H9 (cell line): Measurements from ENCODE around the gene TMEM181. TPM values are rescaled to one million over a fixed set of nuclear protein-coding genes. Genes with fewer than 3 reads are reported as not detected.

Source experiments
- DNase-seq: peaks from one replicate; pipeline ENCODE4 v3.0.0-alpha.2; 2017
- H2AFZ ChIP-seq: one replicate; pipeline ENCODE4 v1.6.1; 2013; ENCODE audit warnings: mild to moderate bottlenecking, low read length, control low read depth, moderate library complexity
- H2AK5ac ChIP-seq: 2 replicates; pipeline ENCODE4 v1.6.1; 2013; ENCODE audit warnings: low read length, control low read depth, mixed read lengths; ENCODE audit not compliant: insufficient read length
- H2BK120ac ChIP-seq: one replicate; pipeline ENCODE4 v1.6.1; 2013; ENCODE audit warnings: low read depth, mild to moderate bottlenecking, low read length, control low read depth, inconsistent platforms; ENCODE audit not compliant: poor library complexity, severe bottlenecking
- H2BK12ac ChIP-seq: 2 replicates; pipeline ENCODE4 v1.6.1; 2013; ENCODE audit warnings: low read length, control low read depth, mixed read lengths, low read depth; ENCODE audit not compliant: insufficient read length
- H2BK15ac ChIP-seq: 2 replicates; pipeline ENCODE4 v1.6.1; 2013; ENCODE audit warnings: low read depth, low read length, control low read depth
- H2BK20ac ChIP-seq: one replicate; pipeline ENCODE4 v1.6.1; 2013; ENCODE audit warnings: low read depth, mild to moderate bottlenecking, low read length, control low read depth, inconsistent platforms; ENCODE audit not compliant: poor library complexity, severe bottlenecking
- H2BK5ac ChIP-seq: 2 replicates; pipeline ENCODE4 v1.6.1; 2013; ENCODE audit warnings: low read length, control low read depth, mixed read lengths; ENCODE audit not compliant: insufficient read length
- H3K14ac ChIP-seq: 2 replicates; pipeline ENCODE4 v1.6.1; 2013; ENCODE audit warnings: low read length, control low read depth; ENCODE audit not compliant: insufficient read depth
- H3K18ac ChIP-seq: 2 replicates; pipeline ENCODE4 v1.6.1; 2013; ENCODE audit warnings: low read depth, mild to moderate bottlenecking, mixed read lengths, low read length, control low read depth; ENCODE audit not compliant: insufficient read length
- H3K23ac ChIP-seq: 2 replicates; pipeline ENCODE4 v1.6.1; 2013; ENCODE audit warnings: low read length, control low read depth, mixed read lengths, low read depth; ENCODE audit not compliant: insufficient read length
- H3K23me2 ChIP-seq: 2 replicates; pipeline ENCODE4 v1.6.1; 2013; ENCODE audit warnings: low read depth, mild to moderate bottlenecking, mixed read lengths, low read length, control low read depth; ENCODE audit not compliant: insufficient read length, poor library complexity, severe bottlenecking
- H3K27ac ChIP-seq: 2 replicates; pipeline ENCODE4 v1.5.1; 2013; ENCODE audit warnings: low read length, control low read depth, mixed read lengths, low read depth; ENCODE audit not compliant: insufficient read length
- H3K27me3 ChIP-seq: 2 replicates; pipeline ENCODE4 v1.6.1; 2013; ENCODE audit warnings: low read length, control low read depth, inconsistent platforms; ENCODE audit not compliant: insufficient read depth
- H3K4ac ChIP-seq: 2 replicates; pipeline ENCODE4 v1.6.1; 2013; ENCODE audit warnings: low read depth, mild to moderate bottlenecking, control low read depth, inconsistent platforms, low read length, moderate library complexity
- H3K4me1 ChIP-seq: 2 replicates; pipeline ENCODE4 v1.6.1; 2013; ENCODE audit warnings: low read length, control low read depth, inconsistent platforms; ENCODE audit not compliant: insufficient read depth
- H3K4me2 ChIP-seq: 2 replicates; pipeline ENCODE4 v1.6.1; 2013; ENCODE audit warnings: low read length, control low read depth, mixed read lengths; ENCODE audit not compliant: insufficient read length, insufficient read depth
- H3K56ac ChIP-seq: 2 replicates; pipeline ENCODE4 v1.6.1; 2013; ENCODE audit warnings: low read depth, mild to moderate bottlenecking, mixed read lengths, low read length, control low read depth; ENCODE audit not compliant: insufficient read length
- H3K79me1 ChIP-seq: 2 replicates; pipeline ENCODE4 v1.6.1; 2013; ENCODE audit warnings: low read depth, mild to moderate bottlenecking, moderate library complexity, low read length, control low read depth, inconsistent platforms; ENCODE audit not compliant: insufficient read depth, poor library complexity, severe bottlenecking
- H3K79me2 ChIP-seq: 2 replicates; pipeline ENCODE4 v1.6.1; 2013; ENCODE audit warnings: low read length, control low read depth, inconsistent platforms; ENCODE audit not compliant: insufficient read depth
- H3K9ac ChIP-seq: 2 replicates; pipeline ENCODE4 v1.6.1; 2013; ENCODE audit warnings: low read length, control low read depth, mixed read lengths; ENCODE audit not compliant: insufficient read length; ENCODE audit errors: extremely low read depth
- H3K9me3 ChIP-seq: one replicate; pipeline ENCODE4 v1.6.1; 2013; ENCODE audit warnings: low read depth, low read length, inconsistent platforms; ENCODE audit not compliant: control insufficient read depth
- H3T11ph ChIP-seq: one replicate; pipeline ENCODE4 v1.6.1; 2013; ENCODE audit warnings: mild to moderate bottlenecking, low read length, control low read depth, inconsistent platforms
- H4K20me1 ChIP-seq: one replicate; pipeline ENCODE4 v1.6.1; 2013; ENCODE audit not compliant: control insufficient read depth, insufficient read length, insufficient read depth
- H4K5ac ChIP-seq: 2 replicates; pipeline ENCODE4 v1.6.1; 2013; ENCODE audit warnings: low read depth, mild to moderate bottlenecking, mixed read lengths, low read length, control low read depth; ENCODE audit not compliant: insufficient read length
- H4K8ac ChIP-seq: replicated peaks from 2 replicates; pipeline ENCODE4 v1.6.1; 2013; ENCODE audit warnings: low read length, control low read depth, mixed read lengths, low read depth; ENCODE audit not compliant: insufficient read length
- H4K91ac ChIP-seq: 2 replicates; pipeline ENCODE4 v1.6.1; 2013; ENCODE audit warnings: low read depth, mild to moderate bottlenecking, moderate library complexity, mixed read lengths, low read length, control low read depth; ENCODE audit not compliant: insufficient read length
- H3K27ac Mint-ChIP-seq, 3 experiments: 2 replicates in 2 of 3; 3 replicates in 1 of 3; pipeline ENCODE4 v1.8.0; 2020 to 2021; ENCODE audit warnings: mixed read lengths in 3 of 3, mild to moderate bottlenecking in 1 of 3, moderate library complexity in 1 of 3
- H3K27me3 Mint-ChIP-seq: 2 replicates; pipeline ENCODE4 v1.8.0; 2021; ENCODE audit warnings: low read depth, mild to moderate bottlenecking, moderate library complexity, mixed read lengths
- H3K36me3 Mint-ChIP-seq, 3 experiments: 2 replicates in 2 of 3; 3 replicates in 1 of 3; pipeline ENCODE4 v1.8.0; 2020 to 2021; ENCODE audit warnings: low read depth in 3 of 3, mixed read lengths in 3 of 3; ENCODE audit not compliant: insufficient read depth in 1 of 3
- H3K4me1 Mint-ChIP-seq, 2 experiments: 2 replicates each; pipeline ENCODE4 v1.8.0; 2020; ENCODE audit warnings: mixed read lengths in 2 of 2
- H3K4me3 Mint-ChIP-seq, 2 experiments: 2 replicates in 1 of 2; 3 replicates in 1 of 2; pipeline ENCODE4 v1.8.0; 2020 to 2021; ENCODE audit warnings: mild to moderate bottlenecking in 2 of 2, mixed read lengths in 2 of 2, moderate library complexity in 1 of 2
- H3K9me3 Mint-ChIP-seq, 2 experiments: 2 replicates in 1 of 2; 3 replicates in 1 of 2; pipeline ENCODE4 v1.8.0; 2020; ENCODE audit warnings: mild to moderate bottlenecking in 2 of 2, mixed read lengths in 2 of 2, moderate library complexity in 1 of 2
- WGBS: extraction: QIAGEN DNeasy Blood & Tissue Kit; methylation state at CpG from one replicate; pipeline ENCODE4 v1.1.7; 2013; ENCODE audit warnings: missing lambda C conversion rate, low lambda C conversion rate, mixed read lengths; ENCODE audit not compliant: insufficient read length; ENCODE audit errors: extremely low coverage; 5-methylcytosine and 5-hydroxymethylcytosine counted together
- total RNA-seq: library from RNA; stranded (reverse); gene quantifications from 2 replicates; pipeline ENCODE4 v1.2.1, GENCODE V29; 2021
- TF ChIP-seq, protein P1 (sequence below): fragments of 200-600 bp; sonication (generic); conservative IDR thresholded peaks from 3 replicates; pipeline ENCODE4 v1.8.0; 2021; ENCODE audit warnings: antibody characterized with exemption, mild to moderate bottlenecking

Gene TMEM181
- total RNA-seq, 1 experiment from 2014 or later: 24.4 TPM

DNA sequence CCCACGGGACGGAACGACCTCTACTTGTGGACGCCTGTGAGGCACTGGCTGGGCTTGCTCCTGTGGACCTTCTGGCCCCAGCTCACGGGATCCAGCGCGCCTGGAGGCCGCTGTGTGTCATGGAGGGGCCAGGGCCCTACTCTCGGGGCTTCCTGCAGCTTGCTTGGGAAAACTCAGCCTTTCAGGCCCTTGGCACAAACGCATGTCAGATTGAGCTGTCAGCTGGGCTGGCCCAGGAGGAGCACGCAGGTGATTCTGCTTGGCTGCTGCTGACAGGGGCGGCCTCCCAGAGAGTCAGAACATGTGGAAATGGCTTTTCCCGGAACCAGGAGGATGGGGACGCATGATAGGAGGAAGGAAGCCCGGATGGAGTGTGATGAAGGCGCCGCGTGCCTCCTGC lies 39.7 kb downstream of the TMEM181 start:
- no peak overlapping the region for H3K18ac ChIP-seq
- H3K79me2 ChIP-seq: 0 out of 2 replicates have a peak, but pooled peaks cover 2% of the 10 kb centered on the region
- H3K23ac ChIP-seq: no peak overlapping the region
- H2BK5ac ChIP-seq: no peak overlapping the region
- H4K91ac ChIP-seq: no peak overlapping the region
- no peak overlapping the region for H3K9ac ChIP-seq
- H3K4me1 Mint-ChIP-seq: no peaks in the 10 kb centered on the region; a peak in 1 of 4 replicates
- H3K79me1 ChIP-seq: no peaks in the 10 kb centered on the region
- H3K27me3 Mint-ChIP-seq: no peaks in the 10 kb centered on the region
- H3K27me3 ChIP-seq: no peaks in the 10 kb centered on the region
- H3K27ac ChIP-seq: no peak overlapping the region
- WGBS: no CpG with 5 or more reads among the region's 18 CpGs
- H2BK12ac ChIP-seq: no peak overlapping the region
- peaks cover 10 to 67% (median 56%) of the 10 kb centered on the region in 3 experiments; a peak in 6 of 7 replicates for H3K36me3 Mint-ChIP-seq
- H3K14ac ChIP-seq: no peak overlapping the region; the same call in 1 of the 2 replicates
- H3K27ac Mint-ChIP-seq: peak overlapping the region in 2 of 3 experiments; percentile 53 to 75; a peak in 1 of 7 replicates
- no peaks in the 10 kb centered on the region for H3K9me3 ChIP-seq
- no peak overlapping the region for H3T11ph ChIP-seq
- H3K4me3 Mint-ChIP-seq: no peak overlapping the region
- H3K4me1 ChIP-seq: no peaks in the 10 kb centered on the region
- no peaks in the 10 kb centered on the region for H4K20me1 ChIP-seq
- H4K8ac ChIP-seq: no peak overlapping the region
- H2AK5ac ChIP-seq: no peak overlapping the region
- H4K5ac ChIP-seq: no peak overlapping the region
- no peak overlapping the region for H2BK120ac ChIP-seq
- no peak overlapping the region for H2BK15ac ChIP-seq
- TF ChIP-seq, protein P1, sequence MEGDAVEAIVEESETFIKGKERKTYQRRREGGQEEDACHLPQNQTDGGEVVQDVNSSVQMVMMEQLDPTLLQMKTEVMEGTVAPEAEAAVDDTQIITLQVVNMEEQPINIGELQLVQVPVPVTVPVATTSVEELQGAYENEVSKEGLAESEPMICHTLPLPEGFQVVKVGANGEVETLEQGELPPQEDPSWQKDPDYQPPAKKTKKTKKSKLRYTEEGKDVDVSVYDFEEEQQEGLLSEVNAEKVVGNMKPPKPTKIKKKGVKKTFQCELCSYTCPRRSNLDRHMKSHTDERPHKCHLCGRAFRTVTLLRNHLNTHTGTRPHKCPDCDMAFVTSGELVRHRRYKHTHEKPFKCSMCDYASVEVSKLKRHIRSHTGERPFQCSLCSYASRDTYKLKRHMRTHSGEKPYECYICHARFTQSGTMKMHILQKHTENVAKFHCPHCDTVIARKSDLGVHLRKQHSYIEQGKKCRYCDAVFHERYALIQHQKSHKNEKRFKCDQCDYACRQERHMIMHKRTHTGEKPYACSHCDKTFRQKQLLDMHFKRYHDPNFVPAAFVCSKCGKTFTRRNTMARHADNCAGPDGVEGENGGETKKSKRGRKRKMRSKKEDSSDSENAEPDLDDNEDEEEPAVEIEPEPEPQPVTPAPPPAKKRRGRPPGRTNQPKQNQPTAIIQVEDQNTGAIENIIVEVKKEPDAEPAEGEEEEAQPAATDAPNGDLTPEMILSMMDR: no peak
- H2AFZ ChIP-seq: no peak overlapping the region
- H3K4me2 ChIP-seq: no peak overlapping the region
- no peak for DNase-seq
- no peak overlapping the region for H3K56ac ChIP-seq
- H3K9me3 Mint-ChIP-seq: no peaks in the 10 kb centered on the region
- H3K4ac ChIP-seq: no peak overlapping the region
- no peak overlapping the region for H2BK20ac ChIP-seq
- H3K23me2 ChIP-seq: no peaks in the 10 kb centered on the region
